Ascending aorta (tissue), 2 donors: ENCODE data around the gene NDUFAF4. TPM values are rescaled to one million over a fixed set of nuclear protein-coding genes. Genes with fewer than 3 reads are reported as not detected.

ENCODE experiments used
- DNase-seq, 2 donors: peaks; one replicate each; pipeline ENCODE4 v3.0.0-alpha.2; 2019; ENCODE audit warnings: low spot score in 2 of 2
- H3K27ac ChIP-seq, 2 donors: fragments of 200-600 bp; sonication (generic); one replicate each; pipeline ENCODE4 v1.5.1; 2016 to 2017; ENCODE audit warnings: mild to moderate bottlenecking in 1 of 2
- H3K27me3 ChIP-seq: fragments of 200-600 bp; sonication (generic); one replicate; pipeline ENCODE4 v1.5.1; 2017
- H3K36me3 ChIP-seq, 2 donors: fragments of 200-600 bp; sonication (generic); one replicate each; pipeline ENCODE4 v1.5.1; 2016
- H3K4me1 ChIP-seq, 2 donors: fragments of 200-600 bp; sonication (generic); one replicate each; pipeline ENCODE4 v1.5.1; 2016 to 2017; ENCODE audit warnings: mild to moderate bottlenecking in 1 of 2
- H3K4me3 ChIP-seq, 2 donors: fragments of 200-600 bp; sonication (generic); one replicate each; pipeline ENCODE4 v1.5.1; 2016 to 2017; ENCODE audit warnings: mild to moderate bottlenecking in 1 of 2
- H3K9me3 ChIP-seq, 2 donors: fragments of 200-600 bp; sonication (generic); one replicate each; pipeline ENCODE4 v1.5.1; 2016
- CTCF ChIP-seq, 3 experiments: fragments of 200-600 bp in 2 of 3; fragments of 450-650 bp in 1 of 3; sonication (generic) in 2 of 3; IDR thresholded peaks; one replicate each; pipeline ENCODE4 v1.5.1; 2016 to 2019; ENCODE audit warnings: antibody characterized with exemption in 3 of 3, mild to moderate bottlenecking in 1 of 3, moderate library complexity in 1 of 3
- intact Hi-C: fragments of 100-400 bp; cut with DNase I; formaldehyde crosslinking; loops from one replicate; pipeline ENCODE4 v1.15.1; 2023
- total RNA-seq: library from RNA; depleted of rRNA; stranded (reverse); fragments of >200 nt; gene quantifications from one replicate; pipeline ENCODE4 v1.1.0, GENCODE V29; 2016

The NDUFAF4 gene
- total RNA-seq, 1 donor from 2014 or later: 4.8 TPM

- Histone ChIP-seq H3K27me3 (no peaks in the 10 kb centered on the region), H3K4me3 (no peak overlapping the region), H3K36me3 (no peaks in the 10 kb centered on the region), H3K27ac (no peak overlapping the region), H3K4me1 (no peaks in the 10 kb centered on the region), H3K9me3 (no peaks in the 10 kb centered on the region)
- no peak for TF ChIP-seq CTCF (IDR thresholded peaks at IDR 0.05)
- no peak for DNase-seq
- intact Hi-C loops: no loop called here
Measured at GRCh38 chr6:96878143-96878542, 19.5 kb downstream of the NDUFAF4 start.

- no peaks in the 10 kb centered on the region for H3K27me3 ChIP-seq
- no peaks in the 10 kb centered on the region for H3K9me3 ChIP-seq
- DNase-seq: no peak
- TF ChIP-seq CTCF (IDR thresholded peaks at IDR 0.05): no peak
- intact Hi-C loops: no loop called here
- no peak overlapping the region for H3K27ac ChIP-seq
- no peaks in the 10 kb centered on the region for H3K4me1 ChIP-seq
- no peaks in the 10 kb centered on the region for H3K36me3 ChIP-seq
- no peak overlapping the region for H3K4me3 ChIP-seq
Measured at GRCh38 chr6:96876886-96877545, 20.7 kb downstream of the NDUFAF4 start.

GRCh38 chr6:96872976-96873375, 24.7 kb downstream of the NDUFAF4 start:
- no peaks in the 10 kb centered on the region for H3K36me3 ChIP-seq
- H3K4me1 ChIP-seq: no peaks in the 10 kb centered on the region
- intact Hi-C loops: no loop called here
- TF ChIP-seq CTCF (IDR thresholded peaks at IDR 0.05): no peak
- no peaks in the 10 kb centered on the region for H3K27me3 ChIP-seq
- no peak overlapping the region for H3K27ac ChIP-seq
- H3K9me3 ChIP-seq: no peaks in the 10 kb centered on the region
- H3K4me3 ChIP-seq: no peak overlapping the region
- no peak for DNase-seq

- intact Hi-C loops: no loop called here
- Histone ChIP-seq H3K27ac (no peak overlapping the region), H3K36me3 (no peaks in the 10 kb centered on the region), H3K9me3 (no peaks in the 10 kb centered on the region), H3K27me3 (no peaks in the 10 kb centered on the region), H3K4me3 (no peak overlapping the region), H3K4me1 (no peaks in the 10 kb centered on the region)
- DNase-seq: no peak
- TF ChIP-seq CTCF (IDR thresholded peaks at IDR 0.05): no peak
Measured at GRCh38 chr6:96865055-96865405, 32.7 kb downstream of the NDUFAF4 start.

- H3K36me3 ChIP-seq: no peaks in the 10 kb centered on the region
- no peaks in the 10 kb centered on the region for H3K4me1 ChIP-seq
- H3K27me3 ChIP-seq: no peaks in the 10 kb centered on the region
- DNase-seq: no peak
- no peaks in the 10 kb centered on the region for H3K9me3 ChIP-seq
- no peak overlapping the region for H3K27ac ChIP-seq
- H3K4me3 ChIP-seq: no peak overlapping the region
- no peak for TF ChIP-seq CTCF (IDR thresholded peaks at IDR 0.05)
- intact Hi-C loops: no loop called here
Measured at GRCh38 chr6:96864216-96865054, 33.3 kb downstream of the NDUFAF4 start.
